ENCODE results near the gene FER. TPM values are rescaled to one million over a fixed set of nuclear protein-coding genes. Genes with fewer than 3 reads are reported as not detected.

The FER gene
- total and polyA plus RNA-seq, 2 of the 13 experiments (the other 11 are each of a cell fraction or from before 2014, with no cell fraction given) = 7.9 to 29.0 TPM

- peaks cover 6% of the 10 kb centered on the region; the same call in 1 of the 2 replicates for H3K4me1 ChIP-seq (ENCODE audit: insufficient read depth, low read length)
- ChIA-PET CTCF (ENCODE audit: low intra/inter-chr PET ratio, low total read pairs) (no interaction called here), POLR2A (no interaction called here)
- H3K4me2 ChIP-seq (ENCODE audit: low read depth, low read length) = no peak overlapping the region
- intact Hi-C loops (cut with micrococcal nuclease; ENCODE audit: unreplicated experiment) (no loop called here), in situ Hi-C loops (cut with HindIII; ENCODE audit: extremely low pct_ligation_motif_present, low pct_unique_long_range_greater_than_20kb) (no loop called here)
- H3K27me3 ChIP-seq (ENCODE audit: control insufficient read depth in 1 of 2, insufficient read depth in 2 of 2, low read length in 2 of 2) = no peaks in the 10 kb centered on the region
- H3K27ac ChIP-seq (ENCODE audit: extremely low read length, insufficient read depth, low read length) = no peak overlapping the region
- no peak overlapping the region for H3K4me3 ChIP-seq (replicated peaks in 1 of 3; ENCODE audit: insufficient read depth in 1 of 3, low read depth in 2 of 3, low read length in 3 of 3)
- H2AFZ ChIP-seq (ENCODE audit: low read length) = no peak overlapping the region
- FAIRE-seq = no peak
- DNase-seq (ENCODE audit: low spot score) = no peak
- 97% methylated on average over 4 of the region's 4 CpGs for WGBS (ENCODE audit: low lambda C conversion rate)
- H3K36me3 ChIP-seq (replicated peaks in 1 of 2; ENCODE audit: control insufficient read depth in 1 of 2, insufficient read depth in 2 of 2, low read length in 2 of 2) = peaks cover 0 to 1% of the 10 kb centered on the region in 2 experiments; a peak in 2 of 5 replicates
- ATAC-seq = no peak
- no TSS peak for BruUV-seq (replicated peaks)
- TF ChIP-seq DDIT3 (CRISPR knock-in tag; IDR thresholded peaks at IDR 0.05) (no peak), ZNF260 (CRISPR knock-in tag; IDR thresholded peaks at IDR 0.05; ENCODE audit: borderline replicate concordance, low read depth) (no peak), CREM (IDR thresholded peaks at IDR 0.05) (no peak), CREM (CRISPR knock-in tag; IDR thresholded peaks at IDR 0.05) (no peak), PHB2 (IDR thresholded peaks at IDR 0.05; ENCODE audit: partially characterized antibody) (no peak), RFX5 (IDR thresholded peaks at IDR 0.05; ENCODE audit: low read depth, low read length) (no peak), ZNF563 (CRISPR knock-in tag; IDR thresholded peaks at IDR 0.05) (no peak), ZFY (CRISPR knock-in tag; IDR thresholded peaks at IDR 0.05) (no peak), ZBTB43 (CRISPR knock-in tag; conservative IDR thresholded peaks at IDR 0.05) (no peak), ZNF138 (CRISPR knock-in tag; IDR thresholded peaks at IDR 0.05; ENCODE audit: low read depth) (no peak)
- TF ChIP-seq, protein P1, sequence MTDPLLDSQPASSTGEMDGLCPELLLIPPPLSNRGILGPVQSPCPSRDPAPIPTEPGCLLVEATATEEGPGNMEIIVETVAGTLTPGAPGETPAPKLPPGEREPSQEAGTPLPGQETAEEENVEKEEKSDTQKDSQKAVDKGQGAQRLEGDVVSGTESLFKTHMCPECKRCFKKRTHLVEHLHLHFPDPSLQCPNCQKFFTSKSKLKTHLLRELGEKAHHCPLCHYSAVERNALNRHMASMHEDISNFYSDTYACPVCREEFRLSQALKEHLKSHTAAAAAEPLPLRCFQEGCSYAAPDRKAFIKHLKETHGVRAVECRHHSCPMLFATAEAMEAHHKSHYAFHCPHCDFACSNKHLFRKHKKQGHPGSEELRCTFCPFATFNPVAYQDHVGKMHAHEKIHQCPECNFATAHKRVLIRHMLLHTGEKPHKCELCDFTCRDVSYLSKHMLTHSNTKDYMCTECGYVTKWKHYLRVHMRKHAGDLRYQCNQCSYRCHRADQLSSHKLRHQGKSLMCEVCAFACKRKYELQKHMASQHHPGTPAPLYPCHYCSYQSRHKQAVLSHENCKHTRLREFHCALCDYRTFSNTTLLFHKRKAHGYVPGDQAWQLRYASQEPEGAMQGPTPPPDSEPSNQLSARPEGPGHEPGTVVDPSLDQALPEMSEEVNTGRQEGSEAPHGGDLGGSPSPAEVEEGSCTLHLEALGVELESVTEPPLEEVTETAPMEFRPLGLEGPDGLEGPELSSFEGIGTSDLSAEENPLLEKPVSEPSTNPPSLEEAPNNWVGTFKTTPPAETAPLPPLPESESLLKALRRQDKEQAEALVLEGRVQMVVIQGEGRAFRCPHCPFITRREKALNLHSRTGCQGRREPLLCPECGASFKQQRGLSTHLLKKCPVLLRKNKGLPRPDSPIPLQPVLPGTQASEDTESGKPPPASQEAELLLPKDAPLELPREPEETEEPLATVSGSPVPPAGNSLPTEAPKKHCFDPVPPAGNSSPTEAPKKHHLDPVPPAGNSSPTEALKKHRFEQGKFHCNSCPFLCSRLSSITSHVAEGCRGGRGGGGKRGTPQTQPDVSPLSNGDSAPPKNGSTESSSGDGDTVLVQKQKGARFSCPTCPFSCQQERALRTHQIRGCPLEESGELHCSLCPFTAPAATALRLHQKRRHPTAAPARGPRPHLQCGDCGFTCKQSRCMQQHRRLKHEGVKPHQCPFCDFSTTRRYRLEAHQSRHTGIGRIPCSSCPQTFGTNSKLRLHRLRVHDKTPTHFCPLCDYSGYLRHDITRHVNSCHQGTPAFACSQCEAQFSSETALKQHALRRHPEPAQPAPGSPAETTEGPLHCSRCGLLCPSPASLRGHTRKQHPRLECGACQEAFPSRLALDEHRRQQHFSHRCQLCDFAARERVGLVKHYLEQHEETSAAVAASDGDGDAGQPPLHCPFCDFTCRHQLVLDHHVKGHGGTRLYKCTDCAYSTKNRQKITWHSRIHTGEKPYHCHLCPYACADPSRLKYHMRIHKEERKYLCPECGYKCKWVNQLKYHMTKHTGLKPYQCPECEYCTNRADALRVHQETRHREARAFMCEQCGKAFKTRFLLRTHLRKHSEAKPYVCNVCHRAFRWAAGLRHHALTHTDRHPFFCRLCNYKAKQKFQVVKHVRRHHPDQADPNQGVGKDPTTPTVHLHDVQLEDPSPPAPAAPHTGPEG (CRISPR knock-in tag; IDR thresholded peaks at IDR 0.05) = no peak
- no peaks in the 10 kb centered on the region for H3K79me2 ChIP-seq (ENCODE audit: insufficient read depth, low read length)
- H4K20me1 ChIP-seq (ENCODE audit: insufficient read depth, low read length) = no peaks in the 10 kb centered on the region
- H3K9ac ChIP-seq (ENCODE audit: insufficient read depth, low read depth, low read length) = no peak overlapping the region
- no peaks in the 10 kb centered on the region for H3K9me3 ChIP-seq (ENCODE audit: low read length)
Observed at GRCh38 chr5:109035436-109035835, 287.7 kb downstream of the FER start.

Data from HepG2 (cell line).